Sigmoid colon (tissue), 7 donors: ENCODE results near the gene SIN3B. TPM values are rescaled to one million over a fixed set of nuclear protein-coding genes. Genes with fewer than 3 reads are reported as not detected.

Experiments
- DNase-seq: peaks from one replicate; pipeline ENCODE4 v3.0.0-alpha.2; 2019
- H3K27ac ChIP-seq, 4 donors: fragments of 200-600 bp; sonication (generic); one replicate each; pipeline ENCODE4 v1.5.1; 2016 to 2019; ENCODE audit warnings: mild to moderate bottlenecking in 1 of 4
- H3K27me3 ChIP-seq, 3 donors: fragments of 200-600 bp; sonication (generic); one replicate each; pipeline ENCODE4 v1.5.1; 2019; ENCODE audit warnings: mild to moderate bottlenecking in 1 of 3
- H3K36me3 ChIP-seq, 4 donors: fragments of 200-600 bp; sonication (generic); one replicate each; pipeline ENCODE4 v1.5.1; 2016 to 2019
- H3K4me1 ChIP-seq, 4 donors: fragments of 200-600 bp; sonication (generic); one replicate each; pipeline ENCODE4 v1.5.1; 2017 to 2019
- H3K4me3 ChIP-seq, 4 donors: fragments of 200-600 bp; sonication (generic); one replicate each; pipeline ENCODE4 v1.5.1; 2017 to 2019; ENCODE audit warnings: mild to moderate bottlenecking in 2 of 4, moderate library complexity in 1 of 4
- H3K9me3 ChIP-seq, 4 donors: fragments of 200-600 bp in 3 of 4; sonication (generic) in 3 of 4; one replicate each; pipeline versions ENCODE4 v1.5.1 to v1.6.1; 2013 to 2019
- CTCF ChIP-seq, 4 experiments: fragments of 450-650 bp in 3 of 4; fragments of 200-600 bp in 1 of 4; IDR thresholded peaks; one replicate each; pipeline ENCODE4 v1.5.1; 2016 to 2019; ENCODE audit warnings: antibody characterized with exemption in 4 of 4, mild to moderate bottlenecking in 3 of 4, moderate library complexity in 2 of 4
- EP300 ChIP-seq, 4 donors: sonication (generic); formaldehyde crosslinking; IDR thresholded peaks; one replicate each; pipeline ENCODE4 v1.6.1; 2017; ENCODE audit warnings: antibody characterized with exemption in 4 of 4
- POLR2A ChIP-seq, 2 donors: fragments of 450-650 bp; IDR thresholded peaks; one replicate each; pipeline ENCODE4 v1.6.1; 2016; ENCODE audit warnings: antibody characterized with exemption in 2 of 2, mild to moderate bottlenecking in 2 of 2, moderate library complexity in 2 of 2
- POLR2AphosphoS5 ChIP-seq, 4 donors: sonication (generic); formaldehyde crosslinking; IDR thresholded peaks; one replicate each; pipeline ENCODE4 v1.6.1; 2017; ENCODE audit warnings: antibody characterized with exemption in 4 of 4
- WGBS, 2 donors: extraction: QIAGEN DNeasy Blood & Tissue Kit; methylation state at CpG; one replicate each; pipeline ENCODE4 v1.1.7; 2013; 5-methylcytosine and 5-hydroxymethylcytosine counted together
- intact Hi-C: fragments of 100-400 bp; cut with DNase I; formaldehyde crosslinking; loops from one replicate; pipeline ENCODE4 v1.15.1; 2023
- polyA plus RNA-seq, 3 donors: library from polyadenylated mRNA; stranded (reverse); fragments of 200-250 nt; gene quantifications; one replicate each; pipeline ENCODE4 v1.2.3, GENCODE V29; 2013
- total RNA-seq, 4 donors: library from RNA; depleted of rRNA; stranded (reverse); fragments of >200 nt; gene quantifications; one replicate each; pipeline ENCODE4 v1.1.0, GENCODE V29; 2016
- donor health status: healthy with polysubstance abuse.
- donor health status: Bipolar disorder and iron deficiency.
- donor health status: healthy.

Gene SIN3B
- total and polyA plus RNA-seq, 7 donors = 5.1 to 67.3 (median 24.7) TPM

- DNase-seq = no peak
- no peak overlapping the region for H3K27ac ChIP-seq
- peaks cover 48 to 100% (median 87%) of the 10 kb centered on the region in 4 donors for H3K36me3 ChIP-seq
- intact Hi-C loops = no loop called here
- TF ChIP-seq POLR2A (IDR thresholded peaks at IDR 0.05) = no peak
- TF ChIP-seq EP300 (IDR thresholded peaks at IDR 0.05) = no peak
- TF ChIP-seq CTCF (IDR thresholded peaks at IDR 0.05) = no peak
- TF ChIP-seq POLR2AphosphoS5 (IDR thresholded peaks at IDR 0.05) = no peak
- 95 to 97% methylated on average over 20 of the region's 20 CpGs for WGBS, 2 donors
- H3K4me1 ChIP-seq = no peaks in the 10 kb centered on the region
- no peak overlapping the region for H3K4me3 ChIP-seq
- H3K9me3 ChIP-seq = no peaks in the 10 kb centered on the region
- H3K27me3 ChIP-seq = no peaks in the 10 kb centered on the region
Observed at GRCh38 chr19:16868423-16869130, 39.4 kb downstream of the SIN3B start.

- H3K27ac ChIP-seq = no peak overlapping the region
- DNase-seq = no peak
- intact Hi-C loops = no loop called here
- no peaks in the 10 kb centered on the region for H3K9me3 ChIP-seq
- 96% methylated on average over 30 of the region's 30 CpGs for WGBS, 2 donors
- H3K4me1 ChIP-seq = no peaks in the 10 kb centered on the region
- no peaks in the 10 kb centered on the region for H3K27me3 ChIP-seq
- no peak overlapping the region for H3K4me3 ChIP-seq
- H3K36me3 ChIP-seq = peaks cover 44 to 95% (median 82%) of the 10 kb centered on the region in 4 donors
- TF ChIP-seq POLR2A (IDR thresholded peaks at IDR 0.05) = no peak
- TF ChIP-seq CTCF (IDR thresholded peaks at IDR 0.05) = no peak
Observed at GRCh38 chr19:16869331-16869972, 40.3 kb downstream of the SIN3B start.

- intact Hi-C loops = no loop called here
- H3K27ac ChIP-seq = peak overlapping the region in 1 of 4 donors; percentile 41
- no peak overlapping the region for H3K4me3 ChIP-seq
- H3K36me3 ChIP-seq = peaks cover 32 to 82% (median 69%) of the 10 kb centered on the region in 4 donors
- H3K9me3 ChIP-seq = no peaks in the 10 kb centered on the region
- no peaks in the 10 kb centered on the region for H3K4me1 ChIP-seq
- no peaks in the 10 kb centered on the region for H3K27me3 ChIP-seq
- no peak for TF ChIP-seq POLR2AphosphoS5 (IDR thresholded peaks at IDR 0.05)
- no peak for DNase-seq
- WGBS, 2 donors = 35 to 64% methylated on average over 7 of the region's 7 CpGs
Observed at GRCh38 chr19:16871871-16872270, 42.7 kb downstream of the SIN3B start.

GRCh38 chr19:16872728-16873127 lies 43.5 kb downstream of the SIN3B start:
- Histone ChIP-seq H3K36me3 (peaks cover 32 to 82% (median 68%) of the 10 kb centered on the region in 4 donors), H3K4me3 (no peak overlapping the region), H3K27me3 (no peaks in the 10 kb centered on the region), H3K4me1 (no peaks in the 10 kb centered on the region), H3K27ac (peak overlapping the region in 2 of 4 donors; percentile 7 to 41), H3K9me3 (no peaks in the 10 kb centered on the region)
- TF ChIP-seq POLR2A (IDR thresholded peaks at IDR 0.05) = no peak
- TF ChIP-seq EP300 (IDR thresholded peaks at IDR 0.05) = no peak
- TF ChIP-seq POLR2AphosphoS5 (IDR thresholded peaks at IDR 0.05) = no peak
- no peak for TF ChIP-seq CTCF (IDR thresholded peaks at IDR 0.05)
- WGBS, 2 donors = 92 to 95% methylated on average over 21 of the region's 21 CpGs
- no peak for DNase-seq
- intact Hi-C loops = no loop called here

GRCh38 chr19:16873594-16873993 lies 44.4 kb downstream of the SIN3B start:
- no peaks in the 10 kb centered on the region for H3K4me1 ChIP-seq
- intact Hi-C loops = no loop called here
- no peaks in the 10 kb centered on the region for H3K27me3 ChIP-seq
- no peak for TF ChIP-seq CTCF (IDR thresholded peaks at IDR 0.05)
- no peak for TF ChIP-seq EP300 (IDR thresholded peaks at IDR 0.05)
- TF ChIP-seq POLR2A (IDR thresholded peaks at IDR 0.05) = no peak
- no peak for TF ChIP-seq POLR2AphosphoS5 (IDR thresholded peaks at IDR 0.05)
- no peak overlapping the region for H3K27ac ChIP-seq
- H3K4me3 ChIP-seq = no peak overlapping the region
- no peaks in the 10 kb centered on the region for H3K9me3 ChIP-seq
- 91% methylated on average over 3 of the region's 3 CpGs for WGBS, 2 donors
- no peak for DNase-seq
- peaks cover 37 to 82% (median 70%) of the 10 kb centered on the region in 4 donors for H3K36me3 ChIP-seq
